NOMO-1 treated with dmso at 0.1 percent for 144 hours (cell line): ENCODE data around the gene TAS1R1.

Experiments used
- DNase-seq: peaks from one replicate; lab custom pipeline; 2025; ENCODE audit not compliant: unreplicated experiment; lab: John Stamatoyannopoulos, UW

Gene TAS1R1

DNA sequence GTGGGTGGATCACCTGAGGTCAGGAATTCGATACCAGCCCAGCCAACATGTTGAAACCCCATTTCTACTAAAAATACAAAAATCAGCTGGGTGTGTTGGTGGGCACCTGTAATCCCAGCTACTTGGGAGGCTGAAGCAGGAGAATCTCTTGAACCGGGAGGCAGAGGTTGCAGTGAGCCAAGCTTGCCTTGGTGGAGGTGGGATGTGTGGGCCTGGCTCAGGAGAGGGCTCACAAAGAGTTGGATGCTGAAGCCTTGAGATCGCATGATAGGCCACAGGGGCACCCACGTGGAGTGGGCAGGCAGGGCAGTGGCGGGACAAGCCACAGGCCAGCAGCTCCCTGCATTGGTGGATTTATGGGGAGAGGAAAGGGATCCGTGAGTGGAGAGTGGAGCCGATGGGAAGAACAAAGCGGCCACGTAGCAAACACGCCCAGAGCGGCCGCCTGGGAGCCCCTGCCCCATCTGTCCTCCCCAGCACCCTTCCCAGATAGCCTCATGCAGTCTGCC, 73.9 kb downstream of the TAS1R1 start:
- no peak for DNase-seq
